Testis (tissue), 2 donors: Measurements from ENCODE around the gene ERCC1.

Experiments
- CTCF ChIP-seq, 3 experiments: fragments of 450-650 bp in 2 of 3; fragments of 200-600 bp in 1 of 3; sonication (generic) in 1 of 3; IDR thresholded peaks; one replicate each; pipeline ENCODE4 v1.5.1; 2016 to 2019; ENCODE audit warnings: antibody characterized with exemption in 3 of 3, mild to moderate bottlenecking in 2 of 3, moderate library complexity in 1 of 3
- POLR2A ChIP-seq: fragments of 450-650 bp; IDR thresholded peaks from one replicate; pipeline ENCODE4 v1.6.1; 2017; ENCODE audit warnings: antibody characterized with exemption, mild to moderate bottlenecking, moderate library complexity

- TF ChIP-seq POLR2A (no peak), CTCF (IDR thresholded peaks at IDR 0.05) (no peak)
Observed at GRCh38 chr19:45364696-45365095, 59.0 kb downstream of the ERCC1 start.
